GM23338 (cell line): ENCODE data around the gene PKNOX2. TPM values are rescaled to one million over a fixed set of nuclear protein-coding genes. Genes with fewer than 3 reads are reported as not detected.

ENCODE experiments used
- ATAC-seq: fragments of 200-7000 bp; cut with Tn5 transposase; 3 replicates; pipeline ENCODE4 v1.9.1; 2020
- DNase-seq: peaks from one replicate; pipeline ENCODE4 v3.0.0-alpha.2; 2015; ENCODE audit warnings: low spot score
- H2AFZ ChIP-seq: fragments of 200-600 bp; sonication (generic); 2 replicates; pipeline ENCODE4 v1.8.0; 2016; ENCODE audit warnings: antibody characterized with exemption, mild to moderate bottlenecking, moderate library complexity
- H3F3A ChIP-seq: fragments of 200-600 bp; sonication (generic); replicated peaks from 2 replicates; pipeline ENCODE4 v1.8.0; 2017; ENCODE audit warnings: antibody characterized with exemption, mixed run types, low read depth
- H3K27ac ChIP-seq: fragments of 200-600 bp; sonication (generic); 2 replicates; pipeline ENCODE4 v1.6.1; 2016; ENCODE audit warnings: low read depth
- H3K27me3 ChIP-seq: fragments of 200-600 bp; sonication (generic); 2 replicates; pipeline ENCODE4 v1.8.0; 2016; ENCODE audit warnings: mild to moderate bottlenecking, mixed run types, moderate library complexity; ENCODE audit not compliant: insufficient read depth
- H3K36me3 ChIP-seq: fragments of 200-600 bp; sonication (generic); 2 replicates; pipeline ENCODE4 v1.8.0; 2016; ENCODE audit warnings: mild to moderate bottlenecking; ENCODE audit not compliant: insufficient read depth
- H3K4me1 ChIP-seq: fragments of 200-600 bp; sonication (generic); 2 replicates; pipeline ENCODE4 v1.8.0; 2016; ENCODE audit warnings: mild to moderate bottlenecking, moderate library complexity; ENCODE audit not compliant: insufficient read depth
- H3K4me2 ChIP-seq: fragments of 200-600 bp; sonication (generic); 2 replicates; pipeline ENCODE4 v1.7.1; 2017; ENCODE audit warnings: mixed run types
- H3K4me3 ChIP-seq: fragments of 200-600 bp; sonication (generic); 2 replicates; pipeline ENCODE4 v1.6.1; 2016; ENCODE audit warnings: mixed run types
- H3K79me2 ChIP-seq: fragments of 200-600 bp; sonication (generic); replicated peaks from 2 replicates; pipeline ENCODE4 v1.8.0; 2017; ENCODE audit warnings: mild to moderate bottlenecking; ENCODE audit not compliant: insufficient read depth
- H3K9me2 ChIP-seq: fragments of 200-600 bp; sonication (generic); 2 replicates; pipeline ENCODE4 v1.8.0; 2017; ENCODE audit not compliant: insufficient read depth
- H4K20me1 ChIP-seq: fragments of 200-600 bp; sonication (generic); replicated peaks from 2 replicates; pipeline ENCODE4 v1.8.0; 2017; ENCODE audit warnings: mild to moderate bottlenecking; ENCODE audit not compliant: insufficient read depth
- H3K27ac Mint-ChIP-seq: 2 replicates; pipeline ENCODE4 v1.8.0; 2020; ENCODE audit warnings: inconsistent platforms, mild to moderate bottlenecking, moderate library complexity, mixed read lengths
- H3K27me3 Mint-ChIP-seq: 3 replicates; pipeline ENCODE4 v1.8.0; 2022; ENCODE audit warnings: low read depth, mild to moderate bottlenecking, moderate library complexity, mixed read lengths, inconsistent platforms; ENCODE audit not compliant: insufficient read depth, poor library complexity
- H3K36me3 Mint-ChIP-seq: 3 replicates; pipeline ENCODE4 v1.8.0; 2021; ENCODE audit warnings: low read depth, mild to moderate bottlenecking, inconsistent platforms, moderate library complexity, mixed read lengths
- H3K4me1 Mint-ChIP-seq: 3 replicates; pipeline ENCODE4 v1.8.0; 2020; ENCODE audit warnings: mild to moderate bottlenecking, inconsistent platforms, mixed read lengths
- H3K4me3 Mint-ChIP-seq: 3 replicates; pipeline ENCODE4 v1.8.0; 2021; ENCODE audit warnings: moderate library complexity, mild to moderate bottlenecking, inconsistent platforms, mixed read lengths
- H3K9me3 Mint-ChIP-seq: 3 replicates; pipeline ENCODE4 v1.8.0; 2020; ENCODE audit warnings: moderate library complexity, mild to moderate bottlenecking, inconsistent platforms, mixed read lengths
- EZH2 ChIP-seq: fragments of 200-600 bp; sonication (generic); IDR thresholded peaks from one replicate; pipeline ENCODE4 v1.8.0; 2017; ENCODE audit warnings: antibody characterized with exemption, mild to moderate bottlenecking, low read depth; ENCODE audit not compliant: unreplicated experiment
- EZH2phosphoT487 ChIP-seq: fragments of 200-600 bp; sonication (generic); IDR thresholded peaks from one replicate; pipeline ENCODE4 v1.8.1; 2018; ENCODE audit warnings: antibody characterized with exemption; ENCODE audit not compliant: unreplicated experiment
- NANOG ChIP-seq: IDR thresholded peaks from 2 replicates; pipeline ENCODE4 v1.6.1; 2016; ENCODE audit warnings: antibody characterized with exemption, borderline replicate concordance
- polyA plus RNA-seq: library from polyadenylated mRNA; unstranded; fragments of >200 nt; fragmentation: Nextera tagmentation; extraction: Ambion mirVana; gene quantifications from 2 replicates; pipeline ENCODE4 v1.2.1, GENCODE V29; 2016
- total RNA-seq: library from RNA; depleted of rRNA; stranded (reverse); fragments of >200 nt; shearing (Covaris generic); gene quantifications from 2 replicates; pipeline ENCODE4 v1.2.3, GENCODE V29; 2014
- TF ChIP-seq, protein P1 (sequence below): fragments of 250-450 bp; sonication (Bioruptor Pico); IDR thresholded peaks from 2 replicates; pipeline ENCODE4 v1.5.0; 2020; ENCODE audit warnings: mild to moderate bottlenecking, moderate library complexity

PKNOX2 gene
- total and polyA plus RNA-seq, 2 experiments from 2014 or later = 0.42 to 0.83 TPM

DNA sequence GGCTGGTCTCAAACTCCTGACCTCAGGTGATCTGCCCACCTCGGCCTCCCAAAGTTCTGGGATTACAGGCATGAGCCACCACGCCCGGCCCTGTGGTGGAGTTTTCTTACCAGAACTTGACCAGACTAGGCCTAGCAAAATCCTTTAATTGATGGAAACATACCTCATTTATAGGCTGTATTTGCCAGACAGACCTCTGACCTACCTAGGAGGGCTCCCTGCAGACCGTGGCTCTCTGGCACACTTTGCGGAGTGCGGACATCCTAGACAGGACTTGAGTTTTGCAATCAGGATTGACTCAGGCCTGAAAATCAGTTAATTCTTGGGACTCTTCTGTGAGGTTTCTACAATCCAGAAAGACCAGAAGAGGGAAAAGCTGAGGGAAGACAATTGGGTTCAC lies 278.4 kb downstream of the PKNOX2 start:
- Mint-ChIP-seq H3K4me3 (peak overlapping the region; percentile 51; the same call in 1 of the 3 replicates), H3K27me3 (peaks cover 10% of the 10 kb centered on the region), H3K9me3 (no peaks in the 10 kb centered on the region), H3K4me1 (peaks cover 44% of the 10 kb centered on the region), H3K27ac (peak overlapping the region; percentile 9; the same call in 1 of the 2 replicates), H3K36me3 (no peaks in the 10 kb centered on the region; the same call in 2 of the 3 replicates)
- Histone ChIP-seq H3K27me3 (no peaks in the 10 kb centered on the region), H3K4me3 (peak overlapping the region; percentile 30), H3K36me3 (no peaks in the 10 kb centered on the region), H3K27ac (peak overlapping the region; percentile 87), H2AFZ (peak overlapping the region; percentile 34), H3F3A (peaks cover 20% of the 10 kb centered on the region), H3K79me2 (no peaks in the 10 kb centered on the region), H3K4me2 (peak overlapping the region; percentile 66), H3K4me1 (peaks cover 39% of the 10 kb centered on the region), H3K9me2 (no peaks in the 10 kb centered on the region), H4K20me1 (no peaks in the 10 kb centered on the region)
- TF ChIP-seq EZH2 = no peak
- TF ChIP-seq, protein P1, sequence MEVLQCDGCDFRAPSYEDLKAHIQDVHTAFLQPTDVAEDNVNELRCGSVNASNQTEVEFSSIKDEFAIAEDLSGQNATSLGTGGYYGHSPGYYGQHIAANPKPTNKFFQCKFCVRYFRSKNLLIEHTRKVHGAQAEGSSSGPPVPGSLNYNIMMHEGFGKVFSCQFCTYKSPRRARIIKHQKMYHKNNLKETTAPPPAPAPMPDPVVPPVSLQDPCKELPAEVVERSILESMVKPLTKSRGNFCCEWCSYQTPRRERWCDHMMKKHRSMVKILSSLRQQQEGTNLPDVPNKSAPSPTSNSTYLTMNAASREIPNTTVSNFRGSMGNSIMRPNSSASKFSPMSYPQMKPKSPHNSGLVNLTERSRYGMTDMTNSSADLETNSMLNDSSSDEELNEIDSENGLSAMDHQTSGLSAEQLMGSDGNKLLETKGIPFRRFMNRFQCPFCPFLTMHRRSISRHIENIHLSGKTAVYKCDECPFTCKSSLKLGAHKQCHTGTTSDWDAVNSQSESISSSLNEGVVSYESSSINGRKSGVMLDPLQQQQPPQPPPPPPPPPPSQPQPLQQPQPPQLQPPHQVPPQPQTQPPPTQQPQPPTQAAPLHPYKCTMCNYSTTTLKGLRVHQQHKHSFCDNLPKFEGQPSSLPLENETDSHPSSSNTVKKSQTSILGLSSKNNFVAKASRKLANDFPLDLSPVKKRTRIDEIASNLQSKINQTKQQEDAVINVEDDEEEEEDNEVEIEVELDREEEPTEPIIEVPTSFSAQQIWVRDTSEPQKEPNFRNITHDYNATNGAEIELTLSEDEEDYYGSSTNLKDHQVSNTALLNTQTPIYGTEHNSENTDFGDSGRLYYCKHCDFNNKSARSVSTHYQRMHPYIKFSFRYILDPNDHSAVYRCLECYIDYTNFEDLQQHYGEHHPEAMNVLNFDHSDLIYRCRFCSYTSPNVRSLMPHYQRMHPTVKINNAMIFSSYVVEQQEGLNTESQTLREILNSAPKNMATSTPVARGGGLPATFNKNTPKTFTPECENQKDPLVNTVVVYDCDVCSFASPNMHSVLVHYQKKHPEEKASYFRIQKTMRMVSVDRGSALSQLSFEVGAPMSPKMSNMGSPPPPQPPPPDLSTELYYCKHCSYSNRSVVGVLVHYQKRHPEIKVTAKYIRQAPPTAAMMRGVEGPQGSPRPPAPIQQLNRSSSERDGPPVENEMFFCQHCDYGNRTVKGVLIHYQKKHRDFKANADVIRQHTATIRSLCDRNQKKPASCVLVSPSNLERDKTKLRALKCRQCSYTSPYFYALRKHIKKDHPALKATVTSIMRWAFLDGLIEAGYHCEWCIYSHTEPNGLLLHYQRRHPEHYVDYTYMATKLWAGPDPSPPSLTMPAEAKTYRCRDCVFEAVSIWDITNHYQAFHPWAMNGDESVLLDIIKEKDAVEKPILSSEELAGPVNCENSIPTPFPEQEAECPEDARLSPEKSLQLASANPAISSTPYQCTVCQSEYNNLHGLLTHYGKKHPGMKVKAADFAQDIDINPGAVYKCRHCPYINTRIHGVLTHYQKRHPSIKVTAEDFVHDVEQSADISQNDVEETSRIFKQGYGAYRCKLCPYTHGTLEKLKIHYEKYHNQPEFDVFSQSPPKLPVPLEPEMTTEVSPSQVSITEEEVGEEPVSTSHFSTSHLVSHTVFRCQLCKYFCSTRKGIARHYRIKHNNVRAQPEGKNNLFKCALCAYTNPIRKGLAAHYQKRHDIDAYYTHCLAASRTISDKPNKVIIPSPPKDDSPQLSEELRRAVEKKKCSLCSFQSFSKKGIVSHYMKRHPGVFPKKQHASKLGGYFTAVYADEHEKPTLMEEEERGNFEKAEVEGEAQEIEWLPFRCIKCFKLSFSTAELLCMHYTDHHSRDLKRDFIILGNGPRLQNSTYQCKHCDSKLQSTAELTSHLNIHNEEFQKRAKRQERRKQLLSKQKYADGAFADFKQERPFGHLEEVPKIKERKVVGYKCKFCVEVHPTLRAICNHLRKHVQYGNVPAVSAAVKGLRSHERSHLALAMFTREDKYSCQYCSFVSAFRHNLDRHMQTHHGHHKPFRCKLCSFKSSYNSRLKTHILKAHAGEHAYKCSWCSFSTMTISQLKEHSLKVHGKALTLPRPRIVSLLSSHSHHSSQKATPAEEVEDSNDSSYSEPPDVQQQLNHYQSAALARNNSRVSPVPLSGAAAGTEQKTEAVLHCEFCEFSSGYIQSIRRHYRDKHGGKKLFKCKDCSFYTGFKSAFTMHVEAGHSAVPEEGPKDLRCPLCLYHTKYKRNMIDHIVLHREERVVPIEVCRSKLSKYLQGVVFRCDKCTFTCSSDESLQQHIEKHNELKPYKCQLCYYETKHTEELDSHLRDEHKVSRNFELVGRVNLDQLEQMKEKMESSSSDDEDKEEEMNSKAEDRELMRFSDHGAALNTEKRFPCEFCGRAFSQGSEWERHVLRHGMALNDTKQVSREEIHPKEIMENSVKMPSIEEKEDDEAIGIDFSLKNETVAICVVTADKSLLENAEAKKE (CRISPR knock-in tag) = no peak
- no peak for TF ChIP-seq EZH2phosphoT487
- ATAC-seq (no peak), DNase-seq (no peak)

DNA sequence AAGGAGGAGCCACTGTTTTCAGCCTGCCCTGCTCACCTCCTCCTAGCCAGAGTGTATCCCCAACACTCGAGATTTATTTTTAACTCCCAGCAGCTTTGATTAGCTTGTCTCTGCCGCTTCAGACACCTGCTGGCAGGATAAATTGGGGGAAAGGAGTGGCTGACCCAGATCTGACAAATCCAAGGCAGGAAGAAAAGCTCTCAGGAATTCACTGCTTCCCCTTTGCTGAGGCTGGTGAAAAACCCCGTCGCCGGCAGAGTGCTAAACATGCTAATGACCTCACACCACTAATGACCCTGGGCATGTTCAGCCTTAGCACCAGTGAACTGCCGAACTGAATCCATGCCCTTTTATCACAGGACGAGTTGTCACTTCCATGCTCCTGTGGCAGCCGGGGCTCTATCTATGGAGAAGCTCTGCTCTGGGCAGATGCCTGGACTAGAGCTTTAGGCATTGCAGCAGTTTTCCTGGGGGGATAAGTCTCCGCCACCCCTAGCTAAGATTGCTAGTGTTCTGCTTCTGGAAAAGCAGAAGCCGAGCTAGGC lies 279.3 kb downstream of the PKNOX2 start:
- Histone ChIP-seq H2AFZ (peak overlapping the region; percentile 34; the same call in 1 of the 2 replicates), H3K27me3 (no peaks in the 10 kb centered on the region), H3K4me3 (peak overlapping the region; percentile 30), H3K79me2 (no peaks in the 10 kb centered on the region), H3F3A (peaks cover 20% of the 10 kb centered on the region), H3K36me3 (no peaks in the 10 kb centered on the region), H4K20me1 (no peaks in the 10 kb centered on the region), H3K4me1 (peaks cover 39% of the 10 kb centered on the region), H3K9me2 (no peaks in the 10 kb centered on the region), H3K4me2 (peak overlapping the region; percentile 66), H3K27ac (peak overlapping the region; percentile 87)
- TF ChIP-seq NANOG = no peak
- Mint-ChIP-seq H3K9me3 (no peaks in the 10 kb centered on the region), H3K27ac (peak overlapping the region; percentile 93), H3K27me3 (peaks cover 10% of the 10 kb centered on the region), H3K4me3 (peak overlapping the region; percentile 51), H3K4me1 (peaks cover 44% of the 10 kb centered on the region), H3K36me3 (no peaks in the 10 kb centered on the region; the same call in 2 of the 3 replicates)
- peak; percentile 58 for ATAC-seq
- peak; percentile 63 for DNase-seq
